ENCODE measurements around the gene MASP1.

MASP1 gene

DNA sequence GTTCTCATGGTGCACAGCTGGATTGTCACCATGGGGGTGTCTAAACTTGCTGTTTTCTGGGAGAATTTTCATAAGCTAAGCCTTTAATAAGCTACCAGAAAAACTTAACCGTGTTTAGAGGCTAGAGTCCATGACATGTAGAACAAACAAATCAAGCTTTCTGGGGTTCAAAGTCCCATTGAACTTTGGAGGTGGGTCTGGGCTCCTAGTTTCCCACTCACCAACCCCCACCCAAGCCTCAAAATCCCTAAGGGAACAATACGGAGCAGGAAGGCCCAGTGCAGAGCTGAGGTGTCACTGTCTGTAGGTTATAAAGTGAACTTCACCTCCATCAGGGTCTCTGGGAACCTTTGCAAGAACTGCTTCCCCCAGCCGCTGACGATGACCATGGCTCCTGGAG is 68.7 kb downstream of the MASP1 start:
- no peak overlapping the region for H2AFZ ChIP-seq (ENCODE audit: insufficient read depth, low read length, poor library complexity)
- no peaks in the 10 kb centered on the region for H3K4me1 ChIP-seq (ENCODE audit: control insufficient read depth in 1 of 2, insufficient read depth in 2 of 2, low read length in 2 of 2)
- no peak overlapping the region for H3K4me3 ChIP-seq (ENCODE audit: low read depth, low read length)
- H3K27ac ChIP-seq (ENCODE audit: low read depth, low read length), result no peak overlapping the region
- H2BK5ac ChIP-seq (ENCODE audit: low read depth, low read length, poor library complexity), result no peak overlapping the region
- no peak overlapping the region for H3K23ac ChIP-seq (ENCODE audit: low read length)
- H2BK120ac ChIP-seq (ENCODE audit: insufficient read depth, low read length, poor library complexity), result no peak overlapping the region
- no peak overlapping the region for H3K9ac ChIP-seq (ENCODE audit: low read length)
- H3K79me1 ChIP-seq (ENCODE audit: low read length), result no peaks in the 10 kb centered on the region
- no peak overlapping the region for H3K14ac ChIP-seq (ENCODE audit: low read length)
- no peak overlapping the region for H4K12ac ChIP-seq (ENCODE audit: low read depth, low read length)
- H3K27me3 ChIP-seq (ENCODE audit: insufficient read depth, low read length), result no peaks in the 10 kb centered on the region
- H2BK12ac ChIP-seq (ENCODE audit: low read length), result no peak overlapping the region
- no CpG with 5 or more reads among the region's 4 CpGs for WGBS (ENCODE audit: extremely low coverage, insufficient coverage, insufficient read length)
- H3K4me2 ChIP-seq (ENCODE audit: low read length), result no peak overlapping the region
- H3K18ac ChIP-seq (ENCODE audit: low read length), result no peak overlapping the region
- H4K8ac ChIP-seq (ENCODE audit: low read depth, low read length), result no peak overlapping the region
- no peak overlapping the region for H3K4ac ChIP-seq (ENCODE audit: low read depth, low read length)
- H2AK5ac ChIP-seq (ENCODE audit: low read length), result no peak overlapping the region
- no peak for DNase-seq
- no peaks in the 10 kb centered on the region for H3K79me2 ChIP-seq (ENCODE audit: control insufficient read depth, insufficient read depth, low read length, poor library complexity)
- no peak overlapping the region for H4K91ac ChIP-seq (ENCODE audit: low read depth, low read length)
- peaks cover 3% of the 10 kb centered on the region for H3K9me3 ChIP-seq (ENCODE audit: insufficient read depth, low read depth, low read length)
- H3K36me3 ChIP-seq (ENCODE audit: control insufficient read depth in 1 of 2, insufficient read depth in 2 of 2, low read length in 2 of 2), result no peaks in the 10 kb centered on the region

GRCh38 chr3:187215460-187215859 is 76.1 kb downstream of the MASP1 start:
- Histone ChIP-seq H4K8ac (ENCODE audit: low read depth, low read length) (no peak overlapping the region), H3K36me3 (ENCODE audit: control insufficient read depth in 1 of 2, insufficient read depth in 2 of 2, low read length in 2 of 2) (no peaks in the 10 kb centered on the region), H2AFZ (ENCODE audit: insufficient read depth, low read length, poor library complexity) (no peak overlapping the region), H3K23ac (ENCODE audit: low read length) (no peak overlapping the region), H3K9ac (ENCODE audit: low read length) (no peak overlapping the region), H3K4me3 (ENCODE audit: low read depth, low read length) (no peak overlapping the region), H2BK120ac (ENCODE audit: insufficient read depth, low read length, poor library complexity) (no peak overlapping the region), H3K14ac (ENCODE audit: low read length) (no peak overlapping the region), H4K12ac (ENCODE audit: low read depth, low read length) (no peak overlapping the region), H3K4ac (ENCODE audit: low read depth, low read length) (no peak overlapping the region), H3K27me3 (ENCODE audit: insufficient read depth, low read length) (no peaks in the 10 kb centered on the region), H3K27ac (ENCODE audit: low read depth, low read length) (no peak overlapping the region), H3K18ac (ENCODE audit: low read length) (no peak overlapping the region), H2BK5ac (ENCODE audit: low read depth, low read length, poor library complexity) (no peak overlapping the region), H3K79me2 (ENCODE audit: control insufficient read depth, insufficient read depth, low read length, poor library complexity) (no peaks in the 10 kb centered on the region), H3K4me2 (ENCODE audit: low read length) (no peak overlapping the region), H2AK5ac (ENCODE audit: low read length) (no peak overlapping the region), H3K4me1 (ENCODE audit: control insufficient read depth in 1 of 2, insufficient read depth in 2 of 2, low read length in 2 of 2) (no peaks in the 10 kb centered on the region), H3K79me1 (ENCODE audit: low read length) (no peaks in the 10 kb centered on the region), H3K9me3 (ENCODE audit: insufficient read depth, low read depth, low read length) (no peaks in the 10 kb centered on the region), H2BK12ac (ENCODE audit: low read length) (no peak overlapping the region), H4K91ac (ENCODE audit: low read depth, low read length) (no peak overlapping the region)
- no peak for DNase-seq
- WGBS (ENCODE audit: extremely low coverage, insufficient coverage, insufficient read length), result no CpG with 5 or more reads among the region's 5 CpGs

DNA sequence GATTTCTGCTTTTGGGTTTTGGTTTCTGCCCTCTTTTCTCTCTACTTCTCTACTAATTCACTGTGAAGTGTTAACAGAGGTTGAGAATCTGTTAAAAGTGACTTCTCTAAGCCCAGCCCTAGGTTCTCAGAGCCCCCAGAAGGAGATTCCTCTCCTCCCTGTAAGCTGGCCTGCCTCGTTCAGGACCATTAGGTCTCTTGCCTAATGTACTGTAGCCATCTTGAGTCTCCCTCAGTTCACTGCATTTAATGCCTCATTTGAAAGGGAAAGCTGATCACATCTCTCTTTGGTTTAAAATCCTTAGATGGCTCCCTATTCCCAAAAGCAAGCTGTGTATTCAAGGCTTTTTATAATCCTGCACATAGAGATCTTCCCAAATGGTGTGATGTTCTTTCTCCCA is 77.9 kb downstream of the MASP1 start:
- no peak overlapping the region for H3K4me2 ChIP-seq (ENCODE audit: low read length)
- no CpG with 5 or more reads among the region's 1 CpG for WGBS (ENCODE audit: extremely low coverage, insufficient coverage, insufficient read length)
- no peak overlapping the region for H3K23ac ChIP-seq (ENCODE audit: low read length)
- H3K79me1 ChIP-seq (ENCODE audit: low read length), result no peaks in the 10 kb centered on the region
- H3K4me1 ChIP-seq (ENCODE audit: control insufficient read depth in 1 of 2, insufficient read depth in 2 of 2, low read length in 2 of 2), result no peaks in the 10 kb centered on the region
- H4K8ac ChIP-seq (ENCODE audit: low read depth, low read length), result no peak overlapping the region
- no peak overlapping the region for H3K4me3 ChIP-seq (ENCODE audit: low read depth, low read length)
- no peak overlapping the region for H4K91ac ChIP-seq (ENCODE audit: low read depth, low read length)
- H3K9me3 ChIP-seq (ENCODE audit: insufficient read depth, low read depth, low read length), result no peaks in the 10 kb centered on the region
- DNase-seq, result no peak
- H2AFZ ChIP-seq (ENCODE audit: insufficient read depth, low read length, poor library complexity), result no peak overlapping the region
- H3K27ac ChIP-seq (ENCODE audit: low read depth, low read length), result no peak overlapping the region
- no peak overlapping the region for H4K12ac ChIP-seq (ENCODE audit: low read depth, low read length)
- H3K4ac ChIP-seq (ENCODE audit: low read depth, low read length), result no peak overlapping the region
- H3K36me3 ChIP-seq (ENCODE audit: control insufficient read depth in 1 of 2, insufficient read depth in 2 of 2, low read length in 2 of 2), result no peaks in the 10 kb centered on the region
- no peak overlapping the region for H2BK5ac ChIP-seq (ENCODE audit: low read depth, low read length, poor library complexity)
- H2BK12ac ChIP-seq (ENCODE audit: low read length), result no peak overlapping the region
- no peak overlapping the region for H2AK5ac ChIP-seq (ENCODE audit: low read length)
- H3K9ac ChIP-seq (ENCODE audit: low read length), result no peak overlapping the region
- H3K79me2 ChIP-seq (ENCODE audit: control insufficient read depth, insufficient read depth, low read length, poor library complexity), result no peaks in the 10 kb centered on the region
- no peaks in the 10 kb centered on the region for H3K27me3 ChIP-seq (ENCODE audit: insufficient read depth, low read length)
- H3K18ac ChIP-seq (ENCODE audit: low read length), result no peak overlapping the region
- no peak overlapping the region for H3K14ac ChIP-seq (ENCODE audit: low read length)
- no peak overlapping the region for H2BK120ac ChIP-seq (ENCODE audit: insufficient read depth, low read length, poor library complexity)

DNA sequence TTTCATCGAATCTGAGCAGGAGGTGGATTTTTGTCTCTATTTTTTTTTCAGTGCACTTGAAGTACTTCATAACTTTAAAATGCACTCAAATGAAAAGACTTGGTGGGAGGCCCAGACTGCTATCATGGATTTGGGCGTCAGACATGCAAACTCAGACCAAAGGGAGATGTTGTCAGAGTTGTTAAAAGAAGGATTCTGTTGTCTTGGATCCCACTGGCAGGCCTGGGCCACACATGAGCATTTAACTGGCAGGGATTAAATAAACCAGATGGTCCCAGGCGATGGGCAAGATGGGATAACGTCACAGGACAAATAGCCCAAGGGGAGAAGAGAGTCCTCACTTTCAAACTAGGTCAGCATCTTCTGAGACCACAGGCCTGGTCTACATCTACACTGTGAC is 78.8 kb downstream of the MASP1 start:
- H2BK120ac ChIP-seq (ENCODE audit: insufficient read depth, low read length, poor library complexity), result no peak overlapping the region
- no peak overlapping the region for H3K9ac ChIP-seq (ENCODE audit: low read length)
- no peak overlapping the region for H3K18ac ChIP-seq (ENCODE audit: low read length)
- H3K4me2 ChIP-seq (ENCODE audit: low read length), result no peak overlapping the region
- no peaks in the 10 kb centered on the region for H3K9me3 ChIP-seq (ENCODE audit: insufficient read depth, low read depth, low read length)
- H3K27ac ChIP-seq (ENCODE audit: low read depth, low read length), result no peak overlapping the region
- H3K23ac ChIP-seq (ENCODE audit: low read length), result no peak overlapping the region
- H3K79me2 ChIP-seq (ENCODE audit: control insufficient read depth, insufficient read depth, low read length, poor library complexity), result no peaks in the 10 kb centered on the region
- DNase-seq, result no peak
- no peak overlapping the region for H3K4me3 ChIP-seq (ENCODE audit: low read depth, low read length)
- H4K12ac ChIP-seq (ENCODE audit: low read depth, low read length), result no peak overlapping the region
- no peaks in the 10 kb centered on the region for H3K27me3 ChIP-seq (ENCODE audit: insufficient read depth, low read length)
- no peak overlapping the region for H3K4ac ChIP-seq (ENCODE audit: low read depth, low read length)
- no peak overlapping the region for H2AFZ ChIP-seq (ENCODE audit: insufficient read depth, low read length, poor library complexity)
- H3K79me1 ChIP-seq (ENCODE audit: low read length), result no peaks in the 10 kb centered on the region
- no peak overlapping the region for H2AK5ac ChIP-seq (ENCODE audit: low read length)
- no CpG with 5 or more reads among the region's 4 CpGs for whole genome bisulfite sequencing (ENCODE audit: extremely low coverage, insufficient coverage, insufficient read length)
- no peak overlapping the region for H2BK5ac ChIP-seq (ENCODE audit: low read depth, low read length, poor library complexity)
- H3K36me3 ChIP-seq (ENCODE audit: control insufficient read depth in 1 of 2, insufficient read depth in 2 of 2, low read length in 2 of 2), result no peaks in the 10 kb centered on the region
- no peaks in the 10 kb centered on the region for H3K4me1 ChIP-seq (ENCODE audit: control insufficient read depth in 1 of 2, insufficient read depth in 2 of 2, low read length in 2 of 2)
- H4K8ac ChIP-seq (ENCODE audit: low read depth, low read length), result no peak overlapping the region
- no peak overlapping the region for H3K14ac ChIP-seq (ENCODE audit: low read length)
- H2BK12ac ChIP-seq (ENCODE audit: low read length), result no peak overlapping the region
- no peak overlapping the region for H4K91ac ChIP-seq (ENCODE audit: low read depth, low read length)
